ENCODE results near the gene SFXN3. TPM values are rescaled to one million over a fixed set of nuclear protein-coding genes. Genes with fewer than 3 reads are reported as not detected.

Gene SFXN3
- total and polyA plus RNA-seq, 10 of the 15 experiments (the other 5 are each of a cell fraction or from before 2014, with no cell fraction given) = 0.05 to 11.3 (median 1.2) TPM

- no peak for TF ChIP-seq CEBPB (IDR thresholded peaks at IDR 0.05; ENCODE audit: borderline replicate concordance in 1 of 2, low read depth in 2 of 2, low read length in 2 of 2)
Observed at GRCh38 chr10:101041252-101041761, 10.3 kb downstream of the SFXN3 start (continued).

DNA sequence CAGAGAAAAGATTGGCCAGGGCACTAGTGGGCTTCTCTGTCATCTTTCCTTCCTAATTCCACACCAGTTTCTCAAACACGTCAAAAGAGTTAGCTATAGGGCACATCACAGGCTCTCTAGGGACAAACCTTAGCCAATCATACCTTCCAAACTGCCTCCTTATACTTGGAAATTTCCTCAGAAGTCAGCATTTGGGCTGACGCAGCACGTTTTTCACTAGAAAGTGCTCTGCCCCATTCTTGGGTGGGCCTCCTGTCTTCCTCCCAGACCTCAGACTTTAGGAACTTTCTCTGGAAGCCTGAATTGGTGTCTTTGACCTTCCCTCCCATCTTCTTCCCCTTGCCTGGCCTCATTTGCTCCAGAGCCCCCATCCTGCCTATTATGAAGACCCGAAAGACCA, 11.1 kb downstream of the SFXN3 start:
- peak overlapping the region; percentile 63; the same call in 1 of the 2 replicates for H3K4me3 ChIP-seq
- ChIA-PET CTCF (interaction anchor here (0.7 to 24.4 kb wide), 18 partner anchors 8 to 172 kb away, joined by 3 to 885 read pairs (median 8); partner anchors contain the start of genes KAZALD1, LZTS2, PDZD7 and SFXN3), RAD21 (ENCODE audit: unreplicated experiment) (interaction anchor here (0.9 to 5.1 kb wide), 12 partner anchors 8 to 164 kb away, joined by 3 to 70 read pairs (median 7); partner anchors contain the start of genes KAZALD1, PDZD7 and SFXN3), SMC1A (ENCODE audit: uncharacterized antibody, unreplicated experiment) (interaction anchor here (1.2 to 4.2 kb wide), 13 partner anchors 10 to 172 kb away, joined by 3 to 45 read pairs (median 9); partner anchors contain the start of genes KAZALD1, PDZD7 and SFXN3), POLR2A (interaction anchor here (0.6 to 3.3 kb wide), 5 partner anchors 10 to 20 kb away, joined by 5 to 42 read pairs (median 7); partner anchors contain the start of gene KAZALD1)
- H3K27ac ChIP-seq (ENCODE audit: control insufficient read depth, insufficient read depth) = no peak overlapping the region
- no peaks in the 10 kb centered on the region for H3K36me3 ChIP-seq (ENCODE audit: control insufficient read depth in 2 of 2, insufficient read depth in 2 of 2, low read length in 1 of 2)
- no TSS peak for BruUV-seq (replicated peaks)
- no peaks in the 10 kb centered on the region for H3K9me3 ChIP-seq (replicated peaks; ENCODE audit: control insufficient read depth, insufficient read depth, low read length)
- 19% methylated on average over 4 of the region's 4 CpGs for WGBS (ENCODE audit: insufficient coverage, insufficient replicate concordance, low lambda C conversion rate, missing lambda C conversion rate)
- H3K27me3 ChIP-seq (replicated peaks in 1 of 2; ENCODE audit: control insufficient read depth in 2 of 2, insufficient read depth in 2 of 2, low read length in 1 of 2) = no peaks in the 10 kb centered on the region
- H3K4me1 ChIP-seq (ENCODE audit: control insufficient read depth, insufficient read depth, low read length) = peaks cover 5% of the 10 kb centered on the region; the same call in 1 of the 2 replicates
- no peak for ATAC-seq
- no peaks in the 10 kb centered on the region for H4K20me1 ChIP-seq (ENCODE audit: control insufficient read depth, insufficient read depth)
- peak overlapping the region; percentile 86 for H3K4me2 ChIP-seq (ENCODE audit: control insufficient read depth, insufficient read depth)
- H2AFZ ChIP-seq (ENCODE audit: control insufficient read depth, low read depth, low read length) = peak overlapping the region; percentile 83
- no peak for DNase-seq (ENCODE audit: low read depth, low spot score)
- intact Hi-C loops (cut with micrococcal nuclease; ENCODE audit: unreplicated experiment) (no loop called here), in situ Hi-C loops (cut with MboI) (no loop called here)
- peak overlapping the region; percentile 17; the same call in 1 of the 2 replicates for H3K9ac ChIP-seq (ENCODE audit: control insufficient read depth, insufficient read depth, low read length)
- no peak for TF ChIP-seq PBX3 (IDR thresholded peaks at IDR 0.05; ENCODE audit: insufficient replicate concordance, low read depth, low read length)
- TF ChIP-seq ZBED1 (IDR thresholded peaks at IDR 0.05; ENCODE audit: borderline replicate concordance) = no peak
- no peak for TF ChIP-seq EZH2 (IDR thresholded peaks at IDR 0.05; ENCODE audit: borderline replicate concordance, control insufficient read depth, low read depth, low read length)
- TF ChIP-seq ZNF622 (IDR thresholded peaks at IDR 0.05) = no peak
- TF ChIP-seq SMC3 (IDR thresholded peaks at IDR 0.05; ENCODE audit: borderline replicate concordance, low read length) = no peak
- no peak for TF ChIP-seq TBL1XR1 (IDR thresholded peaks at IDR 0.05; ENCODE audit: low read depth, low read length)
- TF ChIP-seq, protein P1, sequence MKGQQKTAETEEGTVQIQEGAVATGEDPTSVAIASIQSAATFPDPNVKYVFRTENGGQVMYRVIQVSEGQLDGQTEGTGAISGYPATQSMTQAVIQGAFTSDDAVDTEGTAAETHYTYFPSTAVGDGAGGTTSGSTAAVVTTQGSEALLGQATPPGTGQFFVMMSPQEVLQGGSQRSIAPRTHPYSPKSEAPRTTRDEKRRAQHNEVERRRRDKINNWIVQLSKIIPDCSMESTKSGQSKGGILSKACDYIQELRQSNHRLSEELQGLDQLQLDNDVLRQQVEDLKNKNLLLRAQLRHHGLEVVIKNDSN (IDR thresholded peaks at IDR 0.05; ENCODE audit: borderline replicate concordance, extremely low read length, insufficient read depth, low read depth, low read length) = no peak
- no peak for TF ChIP-seq NR2C2 (IDR thresholded peaks at IDR 0.05; ENCODE audit: borderline replicate concordance, control insufficient read depth, insufficient read length, low read depth)
- TF ChIP-seq CBFB (IDR thresholded peaks at IDR 0.05; ENCODE audit: low read depth) = no peak
- TF ChIP-seq LARP7 (IDR thresholded peaks at IDR 0.05) = no peak
- TF ChIP-seq EED (IDR thresholded peaks at IDR 0.05; ENCODE audit: low read depth) = no peak
- no peak for TF ChIP-seq RBBP5 (conservative IDR thresholded peaks at IDR 0.05)
- no peak for TF ChIP-seq CBX3 (IDR thresholded peaks at IDR 0.05; ENCODE audit: borderline replicate concordance, low read depth)
- H3K79me2 ChIP-seq (ENCODE audit: control insufficient read depth, insufficient read depth, low read length) = no peaks in the 10 kb centered on the region
- FAIRE-seq = no peak
